GM12878 (cell line): ENCODE data around the gene ADD2. TPM values are rescaled to one million over a fixed set of nuclear protein-coding genes. Genes with fewer than 3 reads are reported as not detected.

Experiments used
- ATAC-seq: fragments of 200-7000 bp; cut with Tn5 transposase; 3 replicates; pipeline ENCODE4 v1.9.1; 2020; ENCODE audit warnings: mild to moderate bottlenecking, moderate library complexity
- BruUV-seq: library from RNA; stranded (reverse); fragments of 400-500 nt; replicated peaks from 2 replicates; lab custom pipeline; 2021; lab: Mats Ljungman, UMichigan
- CTCF ChIA-PET: fragments of 300-600 bp; sonication (Branson Sonifier 250); formaldehyde crosslinking; extraction: SDS; loops from one replicate; lab custom pipeline; 2021; ENCODE audit warnings: inconsistent platforms; lab: Yijun Ruan, JAX
- POLR2A ChIA-PET: fragments of 350-600 bp; formaldehyde crosslinking; extraction: SDS; loops from one replicate; lab custom pipeline; 2021; ENCODE audit warnings: inconsistent platforms; lab: Charles Lee
- RAD21 ChIA-PET: fragments of 300-600 bp; sonication (Branson Sonifier 250); formaldehyde crosslinking; loops from one replicate; lab custom pipeline; 2023; ENCODE audit warnings: antibody characterized with exemption; ENCODE audit not compliant: unreplicated experiment; lab: Charles Lee
- SMC1A ChIA-PET: fragments of 300-600 bp; sonication (Branson Sonifier 250); formaldehyde crosslinking; loops from one replicate; lab custom pipeline; 2023; ENCODE audit not compliant: unreplicated experiment, uncharacterized antibody; lab: Charles Lee
- DNase-seq: peaks from one replicate; pipeline ENCODE4 v3.0.0-alpha.2; 2011; ENCODE audit warnings: low read depth, low spot score
- FAIRE-seq: peaks from 3 replicates; lab custom pipeline; 2011; peaks lifted over from hg19 to GRCh38; lab: Jason Lieb, UNC
- H2AFZ ChIP-seq: 2 replicates; pipeline ENCODE4 v1.6.0; 2011; ENCODE audit warnings: low read depth, low read length, control low read depth; ENCODE audit not compliant: control insufficient read depth
- H3K27ac ChIP-seq: 2 replicates; pipeline ENCODE4 v1.5.1; 2011; ENCODE audit warnings: control low read depth; ENCODE audit not compliant: control insufficient read depth, insufficient read depth
- H3K27me3 ChIP-seq, 2 experiments: replicated peaks in 1 of 2; 2 replicates each; pipeline versions ENCODE4 v1.6.0 to v1.6.1; 2011; ENCODE audit warnings: low read length in 1 of 2; ENCODE audit not compliant: control insufficient read depth in 2 of 2, insufficient read depth in 2 of 2
- H3K36me3 ChIP-seq, 2 experiments: 2 replicates each; pipeline ENCODE4 v1.5.1; 2011; ENCODE audit warnings: low read length in 1 of 2; ENCODE audit not compliant: control insufficient read depth in 2 of 2, insufficient read depth in 2 of 2
- H3K4me1 ChIP-seq: 2 replicates; pipeline ENCODE4 v1.6.1; 2011; ENCODE audit warnings: mild to moderate bottlenecking, low read length, moderate library complexity, mixed read lengths; ENCODE audit not compliant: control insufficient read depth, insufficient read depth
- H3K4me2 ChIP-seq: 2 replicates; pipeline ENCODE4 v1.6.0; 2011; ENCODE audit warnings: control low read depth; ENCODE audit not compliant: control insufficient read depth, insufficient read depth
- H3K4me3 ChIP-seq: fragments of 200-600 bp; sonication (generic); 2 replicates; pipeline ENCODE4 v1.5.1; 2016
- H3K79me2 ChIP-seq: 2 replicates; pipeline ENCODE4 v1.6.0; 2011; ENCODE audit warnings: low read length; ENCODE audit not compliant: control insufficient read depth, insufficient read depth
- H3K9ac ChIP-seq: 2 replicates; pipeline ENCODE4 v1.8.0; 2011; ENCODE audit warnings: low read length, control low read depth, mixed read lengths; ENCODE audit not compliant: control insufficient read depth, insufficient read depth
- H3K9me3 ChIP-seq: replicated peaks from 3 replicates; pipeline ENCODE4 v1.5.1; 2011; ENCODE audit warnings: mild to moderate bottlenecking, low read length; ENCODE audit not compliant: control insufficient read depth, insufficient read depth
- H4K20me1 ChIP-seq: 2 replicates; pipeline ENCODE4 v1.6.0; 2011; ENCODE audit not compliant: control insufficient read depth, insufficient read depth
- BCL11A ChIP-seq: IDR thresholded peaks from 2 replicates; pipeline ENCODE4 v1.6.1; 2011; ENCODE audit warnings: low read depth, low read length
- CEBPB ChIP-seq, 2 experiments: fragments of 150-350 bp in 1 of 2; IDR thresholded peaks; 2 replicates each; pipeline ENCODE4 v1.6.1; 2012 to 2014; ENCODE audit warnings: low read depth in 2 of 2, low read length in 2 of 2, borderline replicate concordance in 1 of 2, inconsistent platforms in 1 of 2
- ETV6 ChIP-seq, 2 experiments: fragments of 450-650 bp in 1 of 2; IDR thresholded peaks in 1 of 2; conservative IDR thresholded peaks in 1 of 2; 2 replicates each; pipeline ENCODE4 v1.6.1; 2014; ENCODE audit warnings: antibody characterized with exemption in 1 of 2, borderline replicate concordance in 1 of 2, low read depth in 1 of 2, mild to moderate bottlenecking in 1 of 2, moderate library complexity in 1 of 2
- SIX5 ChIP-seq: IDR thresholded peaks from 2 replicates; pipeline ENCODE4 v1.6.1; 2011; ENCODE audit warnings: mild to moderate bottlenecking, low read depth, low read length, moderate library complexity; ENCODE audit not compliant: severe bottlenecking
- SRF ChIP-seq, 2 experiments: IDR thresholded peaks; 2 replicates each; pipeline ENCODE4 v1.6.1; 2011; ENCODE audit warnings: low read depth in 2 of 2, low read length in 2 of 2, mild to moderate bottlenecking in 1 of 2, moderate library complexity in 1 of 2
- TARDBP ChIP-seq: IDR thresholded peaks from 2 replicates; pipeline ENCODE4 v1.6.1; 2016; ENCODE audit warnings: borderline replicate concordance
- ZNF274 ChIP-seq: IDR thresholded peaks from one replicate; pipeline ENCODE4 v1.8.0; 2011; ENCODE audit not compliant: insufficient read length, insufficient read depth
- WGBS: methylation state at CpG from one replicate; pipeline ENCODE4 v1.1.6; 2016; ENCODE audit warnings: low lambda C conversion rate; ENCODE audit not compliant: insufficient replicate concordance, insufficient coverage; ENCODE audit errors: missing lambda C conversion rate; 5-methylcytosine and 5-hydroxymethylcytosine counted together
- in situ Hi-C: fragments of 300-500 bp; cut with MboI; formaldehyde crosslinking; loops from 9 replicates; pipeline ENCODE4 v1.14.3; 2018; ENCODE audit warnings: mixed read lengths
- intact Hi-C: fragments of 100-400 bp; cut with micrococcal nuclease; formaldehyde crosslinking; loops from one replicate; pipeline ENCODE4 v1.14.2; 2022; ENCODE audit not compliant: unreplicated experiment
- polyA plus RNA-seq, 11 experiments: library from polyadenylated mRNA; depleted of rRNA in 4 of 11; unstranded in 6 of 11; stranded (reverse) in 5 of 11; fragments of >200 nt; fragmentation: Nextera tagmentation in 4 of 11; fragmentation: Illumina TruSeq in 1 of 11; extraction: Ambion mirVana in 4 of 11; extraction: Trizol in 1 of 11; gene quantifications; 1 replicate in 1 of 11; 2 replicates in 10 of 11; pipeline versions ENCODE4 v1.2.1 to v1.2.3, GENCODE V29; 2011 to 2016; ENCODE audit warnings: inconsistent platforms in 2 of 11, missing spikeins in 2 of 11, low read depth in 1 of 11
- total RNA-seq, 4 experiments: library from RNA; depleted of rRNA in 3 of 4; stranded (reverse); fragments of >200 nt in 3 of 4; fragmentation: Illumina TruSeq in 1 of 4; extraction: Trizol in 1 of 4; gene quantifications; 2 replicates each; pipeline versions ENCODE4 v1.2.1 to v1.2.3, GENCODE V29; 2013 to 2021
- TF ChIP-seq, protein P1 (sequence below): fragments of 450-650 bp; IDR thresholded peaks from 2 replicates; pipeline ENCODE4 v1.6.1; 2017; ENCODE audit warnings: mild to moderate bottlenecking, moderate library complexity
- TF ChIP-seq, protein P2 (sequence below): fragments of 450-650 bp; IDR thresholded peaks from 2 replicates; pipeline ENCODE4 v1.6.1; 2017; ENCODE audit warnings: mild to moderate bottlenecking
- TF ChIP-seq, protein P3 (sequence below): fragments of 450-650 bp; IDR thresholded peaks from 2 replicates; pipeline ENCODE4 v1.6.1; 2017; ENCODE audit warnings: borderline replicate concordance
- TF ChIP-seq, protein P4 (sequence below): fragments of 150-350 bp; IDR thresholded peaks from 2 replicates; pipeline ENCODE4 v1.6.1; 2014; ENCODE audit warnings: mild to moderate bottlenecking, low read depth, low read length

ADD2 gene
- total and polyA plus RNA-seq, 10 of the 15 experiments (the other 5 are each of a cell fraction or from before 2014, with no cell fraction given) = 0.05 to 0.13 (median 0.08) TPM; not detected in 7

DNA sequence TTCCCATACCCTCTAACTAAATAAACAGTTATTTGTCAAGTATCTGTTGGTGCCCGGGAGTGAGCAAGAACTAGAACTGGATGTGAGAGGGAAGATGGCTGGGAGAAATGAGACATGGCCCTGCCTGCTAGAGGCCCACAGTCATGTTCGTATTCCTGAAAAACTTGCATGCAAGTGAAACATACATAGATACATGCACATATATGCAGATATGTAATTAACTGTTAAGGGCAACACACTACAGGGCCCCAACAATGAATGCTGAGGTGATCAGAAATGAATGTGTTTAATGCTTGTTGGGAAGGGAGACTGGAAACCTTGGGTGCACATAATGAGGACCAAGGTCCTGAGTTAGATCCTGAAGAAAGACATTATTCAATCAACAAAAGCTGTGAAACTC, 49.8 kb downstream of the ADD2 start (continued):
- TF ChIP-seq, protein P1, sequence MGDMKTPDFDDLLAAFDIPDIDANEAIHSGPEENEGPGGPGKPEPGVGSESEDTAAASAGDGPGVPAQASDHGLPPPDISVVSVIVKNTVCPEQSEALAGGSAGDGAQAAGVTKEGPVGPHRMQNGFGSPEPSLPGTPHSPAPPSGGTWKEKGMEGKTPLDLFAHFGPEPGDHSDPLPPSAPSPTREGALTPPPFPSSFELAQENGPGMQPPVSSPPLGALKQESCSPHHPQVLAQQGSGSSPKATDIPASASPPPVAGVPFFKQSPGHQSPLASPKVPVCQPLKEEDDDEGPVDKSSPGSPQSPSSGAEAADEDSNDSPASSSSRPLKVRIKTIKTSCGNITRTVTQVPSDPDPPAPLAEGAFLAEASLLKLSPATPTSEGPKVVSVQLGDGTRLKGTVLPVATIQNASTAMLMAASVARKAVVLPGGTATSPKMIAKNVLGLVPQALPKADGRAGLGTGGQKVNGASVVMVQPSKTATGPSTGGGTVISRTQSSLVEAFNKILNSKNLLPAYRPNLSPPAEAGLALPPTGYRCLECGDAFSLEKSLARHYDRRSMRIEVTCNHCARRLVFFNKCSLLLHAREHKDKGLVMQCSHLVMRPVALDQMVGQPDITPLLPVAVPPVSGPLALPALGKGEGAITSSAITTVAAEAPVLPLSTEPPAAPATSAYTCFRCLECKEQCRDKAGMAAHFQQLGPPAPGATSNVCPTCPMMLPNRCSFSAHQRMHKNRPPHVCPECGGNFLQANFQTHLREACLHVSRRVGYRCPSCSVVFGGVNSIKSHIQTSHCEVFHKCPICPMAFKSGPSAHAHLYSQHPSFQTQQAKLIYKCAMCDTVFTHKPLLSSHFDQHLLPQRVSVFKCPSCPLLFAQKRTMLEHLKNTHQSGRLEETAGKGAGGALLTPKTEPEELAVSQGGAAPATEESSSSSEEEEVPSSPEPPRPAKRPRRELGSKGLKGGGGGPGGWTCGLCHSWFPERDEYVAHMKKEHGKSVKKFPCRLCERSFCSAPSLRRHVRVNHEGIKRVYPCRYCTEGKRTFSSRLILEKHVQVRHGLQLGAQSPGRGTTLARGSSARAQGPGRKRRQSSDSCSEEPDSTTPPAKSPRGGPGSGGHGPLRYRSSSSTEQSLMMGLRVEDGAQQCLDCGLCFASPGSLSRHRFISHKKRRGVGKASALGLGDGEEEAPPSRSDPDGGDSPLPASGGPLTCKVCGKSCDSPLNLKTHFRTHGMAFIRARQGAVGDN = no peak
- TF ChIP-seq, protein P2, sequence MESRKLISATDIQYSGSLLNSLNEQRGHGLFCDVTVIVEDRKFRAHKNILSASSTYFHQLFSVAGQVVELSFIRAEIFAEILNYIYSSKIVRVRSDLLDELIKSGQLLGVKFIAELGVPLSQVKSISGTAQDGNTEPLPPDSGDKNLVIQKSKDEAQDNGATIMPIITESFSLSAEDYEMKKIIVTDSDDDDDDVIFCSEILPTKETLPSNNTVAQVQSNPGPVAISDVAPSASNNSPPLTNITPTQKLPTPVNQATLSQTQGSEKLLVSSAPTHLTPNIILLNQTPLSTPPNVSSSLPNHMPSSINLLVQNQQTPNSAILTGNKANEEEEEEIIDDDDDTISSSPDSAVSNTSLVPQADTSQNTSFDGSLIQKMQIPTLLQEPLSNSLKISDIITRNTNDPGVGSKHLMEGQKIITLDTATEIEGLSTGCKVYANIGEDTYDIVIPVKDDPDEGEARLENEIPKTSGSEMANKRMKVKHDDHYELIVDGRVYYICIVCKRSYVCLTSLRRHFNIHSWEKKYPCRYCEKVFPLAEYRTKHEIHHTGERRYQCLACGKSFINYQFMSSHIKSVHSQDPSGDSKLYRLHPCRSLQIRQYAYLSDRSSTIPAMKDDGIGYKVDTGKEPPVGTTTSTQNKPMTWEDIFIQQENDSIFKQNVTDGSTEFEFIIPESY = no peak
- TF ChIP-seq TARDBP (no peak), SIX5 (no peak), BCL11A (no peak), SRF (IDR thresholded peaks at IDR 0.05; ENCODE audit: low read depth in 2 of 2, low read length in 2 of 2) (no peak)

DNA sequence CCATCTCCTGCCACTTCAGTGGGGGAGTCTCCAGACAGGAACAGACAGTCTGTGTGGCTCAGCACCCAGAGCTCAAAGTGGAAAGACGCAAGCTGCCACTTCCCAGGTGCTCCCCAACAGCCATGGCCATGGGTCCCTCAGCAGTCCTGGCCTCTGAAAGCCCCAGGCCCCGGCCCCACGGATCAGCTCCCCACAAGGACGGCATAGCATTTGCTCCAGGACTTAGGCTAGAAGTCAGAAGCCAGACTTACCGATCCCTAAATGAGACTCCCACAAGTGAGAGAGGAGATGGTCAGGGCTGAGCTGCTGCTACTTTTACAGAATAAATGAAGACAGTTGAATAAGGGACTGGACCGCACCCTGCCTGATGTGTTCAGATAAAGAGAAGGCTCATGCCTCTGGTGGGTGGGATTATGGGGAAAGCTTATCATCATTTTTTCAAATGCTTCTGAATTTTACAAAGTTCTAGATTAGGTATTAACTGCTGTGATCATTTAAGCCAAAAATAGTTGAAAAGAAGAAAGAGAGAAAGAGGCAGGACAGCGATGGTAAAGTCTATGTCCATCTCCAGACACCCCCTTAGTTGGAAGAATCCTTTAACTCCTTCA, 50.5 kb downstream of the ADD2 start:
- no peaks in the 10 kb centered on the region for H3K79me2 ChIP-seq
- in situ Hi-C loops = no loop called here
- WGBS = 58% methylated on average over 7 of the region's 7 CpGs
- no peaks in the 10 kb centered on the region for H4K20me1 ChIP-seq
- H3K9me3 ChIP-seq = no peaks in the 10 kb centered on the region
- no peak overlapping the region for H3K27ac ChIP-seq
- BruUV-seq = no TSS peak
- H3K36me3 ChIP-seq = no peaks in the 10 kb centered on the region
- ChIA-PET SMC1A (no interaction called here), POLR2A (no interaction called here), CTCF (no interaction called here), RAD21 (no interaction called here)
- no peak overlapping the region for H2AFZ ChIP-seq
- no peak overlapping the region for H3K9ac ChIP-seq
- DNase-seq = no peak
- no peak overlapping the region for H3K4me3 ChIP-seq
- no peak overlapping the region for H3K4me2 ChIP-seq
- H3K4me1 ChIP-seq = no peaks in the 10 kb centered on the region
- intact Hi-C loops = no loop called here
- no peak for ATAC-seq
- H3K27me3 ChIP-seq = peaks cover 0 to 2% of the 10 kb centered on the region in 2 experiments; a peak in 2 of 4 replicates
- FAIRE-seq = no peak
- TF ChIP-seq ZNF274 (no peak), CEBPB (IDR thresholded peaks at IDR 0.05; ENCODE audit: borderline replicate concordance in 1 of 2, low read depth in 2 of 2, low read length in 2 of 2) (no peak), ETV6 (conservative IDR thresholded peaks at IDR 0.05 in 1 of 2, IDR thresholded peaks at IDR 0.05 in 1 of 2; ENCODE audit: borderline replicate concordance in 1 of 2, low read depth in 1 of 2) (no peak)
- TF ChIP-seq, protein P3, sequence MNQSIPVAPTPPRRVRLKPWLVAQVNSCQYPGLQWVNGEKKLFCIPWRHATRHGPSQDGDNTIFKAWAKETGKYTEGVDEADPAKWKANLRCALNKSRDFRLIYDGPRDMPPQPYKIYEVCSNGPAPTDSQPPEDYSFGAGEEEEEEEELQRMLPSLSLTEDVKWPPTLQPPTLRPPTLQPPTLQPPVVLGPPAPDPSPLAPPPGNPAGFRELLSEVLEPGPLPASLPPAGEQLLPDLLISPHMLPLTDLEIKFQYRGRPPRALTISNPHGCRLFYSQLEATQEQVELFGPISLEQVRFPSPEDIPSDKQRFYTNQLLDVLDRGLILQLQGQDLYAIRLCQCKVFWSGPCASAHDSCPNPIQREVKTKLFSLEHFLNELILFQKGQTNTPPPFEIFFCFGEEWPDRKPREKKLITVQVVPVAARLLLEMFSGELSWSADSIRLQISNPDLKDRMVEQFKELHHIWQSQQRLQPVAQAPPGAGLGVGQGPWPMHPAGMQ = no peak
- TF ChIP-seq, protein P4, sequence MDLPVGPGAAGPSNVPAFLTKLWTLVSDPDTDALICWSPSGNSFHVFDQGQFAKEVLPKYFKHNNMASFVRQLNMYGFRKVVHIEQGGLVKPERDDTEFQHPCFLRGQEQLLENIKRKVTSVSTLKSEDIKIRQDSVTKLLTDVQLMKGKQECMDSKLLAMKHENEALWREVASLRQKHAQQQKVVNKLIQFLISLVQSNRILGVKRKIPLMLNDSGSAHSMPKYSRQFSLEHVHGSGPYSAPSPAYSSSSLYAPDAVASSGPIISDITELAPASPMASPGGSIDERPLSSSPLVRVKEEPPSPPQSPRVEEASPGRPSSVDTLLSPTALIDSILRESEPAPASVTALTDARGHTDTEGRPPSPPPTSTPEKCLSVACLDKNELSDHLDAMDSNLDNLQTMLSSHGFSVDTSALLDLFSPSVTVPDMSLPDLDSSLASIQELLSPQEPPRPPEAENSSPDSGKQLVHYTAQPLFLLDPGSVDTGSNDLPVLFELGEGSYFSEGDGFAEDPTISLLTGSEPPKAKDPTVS = no peak
